ENCODE measurements around the gene CDKN1C.
A peak's percentile ranks its signal among the peaks of the same experiment; 100 is the strongest.

The CDKN1C gene

DNA sequence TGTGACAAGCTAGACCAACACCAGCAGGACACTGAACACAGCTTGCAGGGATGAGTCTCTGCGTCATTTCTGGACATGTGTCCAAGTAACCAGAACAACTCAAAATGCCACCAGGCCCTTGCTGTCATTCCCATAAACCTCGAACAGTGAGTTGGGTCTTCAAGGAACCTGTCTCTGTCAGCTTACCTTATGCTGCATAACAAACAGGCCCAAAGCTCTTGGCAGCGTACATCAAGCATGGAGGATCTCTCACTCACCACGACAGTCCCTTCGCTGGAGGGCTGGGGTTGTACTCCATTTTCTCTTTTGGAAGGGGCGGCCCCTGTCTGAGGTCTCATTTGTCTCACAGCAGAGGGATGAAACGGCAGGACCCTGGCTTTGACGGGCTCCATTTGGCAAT lies 6.8 kb downstream of the CDKN1C start:
- peak; percentile 34 to 51 for DNase-seq
- no peak overlapping the region for H4K91ac ChIP-seq (ENCODE audit: low read depth, low read length)
- no peak overlapping the region for H3K23ac ChIP-seq (ENCODE audit: low read length)
- no CpG with 5 or more reads among the region's 8 CpGs for WGBS (ENCODE audit: extremely low coverage, insufficient coverage, insufficient read length)
- H3K27ac ChIP-seq (ENCODE audit: low read depth, low read length), result no peak overlapping the region
- no peak overlapping the region for H2BK120ac ChIP-seq (ENCODE audit: insufficient read depth, low read length, poor library complexity)
- H3K36me3 ChIP-seq (ENCODE audit: control insufficient read depth in 1 of 2, insufficient read depth in 2 of 2, low read length in 2 of 2), result peaks cover 0 to 6% of the 10 kb centered on the region in 2 experiments
- H3K4me3 ChIP-seq (ENCODE audit: low read depth, low read length), result no peak overlapping the region
- no peaks in the 10 kb centered on the region for H3K27me3 ChIP-seq (ENCODE audit: insufficient read depth, low read length)
- H3K4me2 ChIP-seq (ENCODE audit: low read length), result no peak overlapping the region
- peaks cover 1% of the 10 kb centered on the region for H3K79me2 ChIP-seq (ENCODE audit: control insufficient read depth, insufficient read depth, low read length, poor library complexity)
- H4K12ac ChIP-seq (ENCODE audit: low read depth, low read length), result no peak overlapping the region
- no peak overlapping the region for H2BK5ac ChIP-seq (ENCODE audit: low read depth, low read length, poor library complexity)
- H3K14ac ChIP-seq (ENCODE audit: low read length), result no peak overlapping the region
- H3K79me1 ChIP-seq (ENCODE audit: low read length), result peaks cover 2% of the 10 kb centered on the region
- H4K8ac ChIP-seq (ENCODE audit: low read depth, low read length), result no peak overlapping the region
- no peak overlapping the region for H2BK12ac ChIP-seq (ENCODE audit: low read length)
- no peak overlapping the region for H3K18ac ChIP-seq (ENCODE audit: low read length)
- no peak overlapping the region for H3K9ac ChIP-seq (ENCODE audit: low read length)
- H3K4ac ChIP-seq (ENCODE audit: low read depth, low read length), result no peak overlapping the region
- peaks cover 14% of the 10 kb centered on the region for H3K9me3 ChIP-seq (ENCODE audit: insufficient read depth, low read depth, low read length)
- H2AFZ ChIP-seq (ENCODE audit: insufficient read depth, low read length, poor library complexity), result no peak overlapping the region
- no peaks in the 10 kb centered on the region for H3K4me1 ChIP-seq (ENCODE audit: control insufficient read depth in 1 of 2, insufficient read depth in 2 of 2, low read length in 2 of 2)
- no peak overlapping the region for H2AK5ac ChIP-seq (ENCODE audit: low read length)

DNA sequence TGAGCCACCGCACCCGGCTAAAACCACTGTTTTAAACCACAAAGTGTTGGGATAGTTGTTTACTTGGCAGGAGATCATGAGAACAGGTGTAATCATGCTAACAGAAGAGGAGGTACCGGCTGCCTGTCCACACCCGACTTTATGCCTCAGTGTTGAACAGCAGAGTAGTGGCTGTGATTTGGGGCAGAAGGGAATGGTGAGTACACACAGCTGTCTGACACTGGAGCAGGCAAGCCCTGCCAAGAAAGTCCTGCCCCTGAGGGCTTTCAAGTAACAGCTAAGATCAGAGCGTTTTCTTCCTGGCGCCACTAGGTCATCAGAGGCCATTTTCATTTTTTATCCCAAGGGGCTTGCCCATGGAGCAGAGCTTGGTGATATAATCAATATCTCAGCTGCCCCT lies 8.1 kb downstream of the CDKN1C start:
- Histone ChIP-seq H3K4me1 (ENCODE audit: control insufficient read depth in 1 of 2, insufficient read depth in 2 of 2, low read length in 2 of 2) (no peaks in the 10 kb centered on the region), H3K23ac (ENCODE audit: low read length) (no peak overlapping the region), H2AK5ac (ENCODE audit: low read length) (no peak overlapping the region), H2BK120ac (ENCODE audit: insufficient read depth, low read length, poor library complexity) (no peak overlapping the region), H4K8ac (ENCODE audit: low read depth, low read length) (no peak overlapping the region), H3K4me3 (ENCODE audit: low read depth, low read length) (no peak overlapping the region), H3K18ac (ENCODE audit: low read length) (no peak overlapping the region), H2BK12ac (ENCODE audit: low read length) (no peak overlapping the region), H3K79me1 (ENCODE audit: low read length) (no peaks in the 10 kb centered on the region), H3K9ac (ENCODE audit: low read length) (no peak overlapping the region), H3K27ac (ENCODE audit: low read depth, low read length) (no peak overlapping the region), H2AFZ (ENCODE audit: insufficient read depth, low read length, poor library complexity) (no peak overlapping the region), H3K4ac (ENCODE audit: low read depth, low read length) (no peak overlapping the region), H3K36me3 (ENCODE audit: control insufficient read depth in 1 of 2, insufficient read depth in 2 of 2, low read length in 2 of 2) (no peaks in the 10 kb centered on the region), H3K4me2 (ENCODE audit: low read length) (no peak overlapping the region), H3K14ac (ENCODE audit: low read length) (no peak overlapping the region), H3K9me3 (ENCODE audit: insufficient read depth, low read depth, low read length) (peaks cover 14% of the 10 kb centered on the region), H4K12ac (ENCODE audit: low read depth, low read length) (no peak overlapping the region), H3K79me2 (ENCODE audit: control insufficient read depth, insufficient read depth, low read length, poor library complexity) (no peaks in the 10 kb centered on the region), H4K91ac (ENCODE audit: low read depth, low read length) (no peak overlapping the region), H2BK5ac (ENCODE audit: low read depth, low read length, poor library complexity) (no peak overlapping the region), H3K27me3 (ENCODE audit: insufficient read depth, low read length) (no peaks in the 10 kb centered on the region)
- DNase-seq, result no peak
- WGBS (ENCODE audit: extremely low coverage, insufficient coverage, insufficient read length), result no CpG with 5 or more reads among the region's 6 CpGs

GRCh38 chr11:2874963-2875362 lies 10.6 kb downstream of the CDKN1C start:
- no CpG with 5 or more reads among the region's 10 CpGs for WGBS (ENCODE audit: extremely low coverage, insufficient coverage, insufficient read length)
- Histone ChIP-seq H3K14ac (ENCODE audit: low read length) (no peak overlapping the region), H3K18ac (ENCODE audit: low read length) (no peak overlapping the region)

GRCh38 chr11:2870969-2871680 lies 14.4 kb downstream of the CDKN1C start:
- no peaks in the 10 kb centered on the region for H3K79me1 ChIP-seq (ENCODE audit: low read length)
- no peak overlapping the region for H3K14ac ChIP-seq (ENCODE audit: low read length)
- no peak overlapping the region for H2BK120ac ChIP-seq (ENCODE audit: insufficient read depth, low read length, poor library complexity)
- H3K9ac ChIP-seq (ENCODE audit: low read length), result no peak overlapping the region
- no peak overlapping the region for H2AK5ac ChIP-seq (ENCODE audit: low read length)
- H3K27ac ChIP-seq (ENCODE audit: low read depth, low read length), result no peak overlapping the region
- H3K79me2 ChIP-seq (ENCODE audit: control insufficient read depth, insufficient read depth, low read length, poor library complexity), result no peaks in the 10 kb centered on the region
- H3K27me3 ChIP-seq (ENCODE audit: insufficient read depth, low read length), result peaks cover 36% of the 10 kb centered on the region
- H4K12ac ChIP-seq (ENCODE audit: low read depth, low read length), result no peak overlapping the region
- no peak overlapping the region for H4K91ac ChIP-seq (ENCODE audit: low read depth, low read length)
- H3K4me2 ChIP-seq (ENCODE audit: low read length), result no peak overlapping the region
- H3K18ac ChIP-seq (ENCODE audit: low read length), result no peak overlapping the region
- no peak overlapping the region for H2BK5ac ChIP-seq (ENCODE audit: low read depth, low read length, poor library complexity)
- H2BK12ac ChIP-seq (ENCODE audit: low read length), result no peak overlapping the region
- no peak overlapping the region for H3K4me3 ChIP-seq (ENCODE audit: low read depth, low read length)
- WGBS (ENCODE audit: extremely low coverage, insufficient coverage, insufficient read length), result no CpG with 5 or more reads among the region's 22 CpGs
- H4K8ac ChIP-seq (ENCODE audit: low read depth, low read length), result no peak overlapping the region
- peaks cover 0 to 2% of the 10 kb centered on the region in 2 experiments for H3K4me1 ChIP-seq (ENCODE audit: control insufficient read depth in 1 of 2, insufficient read depth in 2 of 2, low read length in 2 of 2)
- no peak overlapping the region for H3K23ac ChIP-seq (ENCODE audit: low read length)
- peaks cover 24% of the 10 kb centered on the region for H3K9me3 ChIP-seq (ENCODE audit: insufficient read depth, low read depth, low read length)
- H3K36me3 ChIP-seq (ENCODE audit: control insufficient read depth in 1 of 2, insufficient read depth in 2 of 2, low read length in 2 of 2), result no peaks in the 10 kb centered on the region
- no peak overlapping the region for H3K4ac ChIP-seq (ENCODE audit: low read depth, low read length)
- no peak for DNase-seq
- H2AFZ ChIP-seq (ENCODE audit: insufficient read depth, low read length, poor library complexity), result no peak overlapping the region

More at GRCh38 chr11:2874963-2875362, 10.6 kb downstream of the CDKN1C start:
- Histone ChIP-seq H3K4ac (ENCODE audit: low read depth, low read length) (no peak overlapping the region), H3K27me3 (ENCODE audit: insufficient read depth, low read length) (peaks cover 12% of the 10 kb centered on the region), H4K12ac (ENCODE audit: low read depth, low read length) (no peak overlapping the region), H2AFZ (ENCODE audit: insufficient read depth, low read length, poor library complexity) (no peak overlapping the region), H2BK5ac (ENCODE audit: low read depth, low read length, poor library complexity) (no peak overlapping the region), H2BK12ac (ENCODE audit: low read length) (no peak overlapping the region), H3K23ac (ENCODE audit: low read length) (no peak overlapping the region), H3K4me2 (ENCODE audit: low read length) (no peak overlapping the region), H2AK5ac (ENCODE audit: low read length) (no peak overlapping the region), H3K36me3 (ENCODE audit: control insufficient read depth in 1 of 2, insufficient read depth in 2 of 2, low read length in 2 of 2) (no peaks in the 10 kb centered on the region), H2BK120ac (ENCODE audit: insufficient read depth, low read length, poor library complexity) (no peak overlapping the region), H3K4me1 (ENCODE audit: control insufficient read depth in 1 of 2, insufficient read depth in 2 of 2, low read length in 2 of 2) (no peaks in the 10 kb centered on the region), H3K79me2 (ENCODE audit: control insufficient read depth, insufficient read depth, low read length, poor library complexity) (no peaks in the 10 kb centered on the region), H3K4me3 (ENCODE audit: low read depth, low read length) (no peak overlapping the region), H4K8ac (ENCODE audit: low read depth, low read length) (no peak overlapping the region), H3K9ac (ENCODE audit: low read length) (no peak overlapping the region), H3K9me3 (ENCODE audit: insufficient read depth, low read depth, low read length) (peaks cover 14% of the 10 kb centered on the region), H3K79me1 (ENCODE audit: low read length) (no peaks in the 10 kb centered on the region), H4K91ac (ENCODE audit: low read depth, low read length) (no peak overlapping the region), H3K27ac (ENCODE audit: low read depth, low read length) (no peak overlapping the region)
- no peak for DNase-seq
